ENCODE results near the gene MAN1C1. TPM values are rescaled to one million over a fixed set of nuclear protein-coding genes. Genes with fewer than 3 reads are reported as not detected.
A peak's percentile ranks its signal among the peaks of the same experiment; 100 is the strongest.

The MAN1C1 gene
- total RNA-seq, 1 experiment from 2014 or later, result 9.3 TPM

DNA sequence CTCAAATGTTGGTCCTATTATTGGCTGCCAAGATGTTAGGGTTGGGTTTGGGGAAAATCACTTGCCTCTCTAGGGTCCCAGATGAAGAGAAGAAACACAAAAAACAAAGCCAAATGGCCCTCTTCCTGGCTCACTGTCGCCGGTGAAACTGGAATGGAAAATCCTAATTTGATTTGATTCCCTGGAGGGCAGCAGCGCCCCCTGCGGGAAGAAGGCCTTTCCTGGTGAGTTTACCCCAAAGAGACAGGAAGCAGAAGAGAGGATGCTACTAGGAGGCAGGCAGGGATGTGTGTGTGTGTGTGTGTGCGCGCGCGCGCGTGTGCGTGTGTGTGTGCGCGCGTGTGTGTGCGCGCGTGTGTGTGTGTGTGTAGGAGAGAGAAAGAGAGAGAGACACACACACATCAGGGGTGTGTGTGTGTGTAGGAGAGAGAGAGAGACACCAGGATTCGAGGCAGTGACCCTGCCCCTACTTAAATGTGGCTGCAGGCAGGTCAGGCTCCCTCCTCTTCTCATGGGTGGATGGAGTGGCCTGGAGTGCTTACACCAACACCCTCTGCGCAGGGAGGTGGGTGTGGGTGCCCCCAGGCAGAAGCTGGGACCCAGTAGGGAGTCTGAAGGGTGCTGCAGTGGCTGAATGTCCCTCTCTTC lies 180.3 kb downstream of the MAN1C1 start:
- no CpG with 5 or more reads among the region's 19 CpGs for WGBS (ENCODE audit: extremely low coverage, insufficient read length, low lambda C conversion rate)
- Histone ChIP-seq H3K18ac (ENCODE audit: insufficient read length, low read depth, low read length) (no peak overlapping the region), H2BK15ac (ENCODE audit: low read depth, low read length) (no peak overlapping the region), H4K91ac (ENCODE audit: insufficient read length, low read depth, low read length) (no peak overlapping the region), H4K5ac (ENCODE audit: insufficient read length, low read depth, low read length) (no peak overlapping the region), H2BK12ac (ENCODE audit: insufficient read length, low read depth, low read length) (no peak overlapping the region), H3K9me3 (ENCODE audit: control insufficient read depth, low read depth, low read length) (no peaks in the 10 kb centered on the region), H3K4ac (ENCODE audit: low read depth, low read length) (no peak overlapping the region), H3K27me3 (ENCODE audit: insufficient read depth, low read length) (no peaks in the 10 kb centered on the region), H3K56ac (ENCODE audit: insufficient read length, low read depth, low read length) (no peak overlapping the region), H2BK120ac (ENCODE audit: low read depth, low read length, poor library complexity, severe bottlenecking) (no peak overlapping the region), H3K79me1 (ENCODE audit: insufficient read depth, low read depth, low read length, poor library complexity, severe bottlenecking) (no peaks in the 10 kb centered on the region), H2BK20ac (ENCODE audit: low read depth, low read length, poor library complexity, severe bottlenecking) (no peak overlapping the region), H3K23me2 (ENCODE audit: insufficient read length, low read depth, low read length, poor library complexity, severe bottlenecking) (peaks cover 6% of the 10 kb centered on the region), H3K14ac (ENCODE audit: insufficient read depth, low read length) (no peak overlapping the region), H3K4me1 (ENCODE audit: insufficient read depth, low read length) (no peaks in the 10 kb centered on the region), H4K8ac (replicated peaks; ENCODE audit: insufficient read length, low read depth, low read length) (no peak overlapping the region), H3K23ac (ENCODE audit: insufficient read length, low read depth, low read length) (no peak overlapping the region), H2BK5ac (ENCODE audit: insufficient read length, low read length) (no peak overlapping the region), H3K27ac (ENCODE audit: insufficient read length, low read depth, low read length) (no peak overlapping the region), H3T11ph (ENCODE audit: low read length) (no peak overlapping the region), H2AFZ (ENCODE audit: low read length) (peak overlapping the region; percentile 46), H3K79me2 (ENCODE audit: insufficient read depth, low read length) (no peaks in the 10 kb centered on the region), H3K9ac (ENCODE audit: extremely low read depth, insufficient read length, low read length) (no peak overlapping the region), H4K20me1 (ENCODE audit: control insufficient read depth, insufficient read depth, insufficient read length) (no peaks in the 10 kb centered on the region), H3K4me2 (ENCODE audit: insufficient read depth, insufficient read length, low read length) (no peak overlapping the region), H2AK5ac (ENCODE audit: insufficient read length, low read length) (no peak overlapping the region)
- Mint-ChIP-seq H3K36me3 (ENCODE audit: insufficient read depth in 1 of 3, low read depth in 3 of 3) (peaks cover 1 to 11% (median 3%) of the 10 kb centered on the region in 3 experiments; a peak in 4 of 7 replicates), H3K9me3 (no peaks in the 10 kb centered on the region; a peak in 1 of 5 replicates), H3K27ac (peak overlapping the region in 1 of 3 experiments; percentile 87; a peak in 3 of 7 replicates), H3K27me3 (ENCODE audit: low read depth) (peaks cover 5% of the 10 kb centered on the region), H3K4me3 (peak overlapping the region in 1 of 2 experiments; percentile 5; a peak in 1 of 5 replicates), H3K4me1 (peaks cover 22 to 32% of the 10 kb centered on the region in 2 experiments)
- TF ChIP-seq, protein P1, sequence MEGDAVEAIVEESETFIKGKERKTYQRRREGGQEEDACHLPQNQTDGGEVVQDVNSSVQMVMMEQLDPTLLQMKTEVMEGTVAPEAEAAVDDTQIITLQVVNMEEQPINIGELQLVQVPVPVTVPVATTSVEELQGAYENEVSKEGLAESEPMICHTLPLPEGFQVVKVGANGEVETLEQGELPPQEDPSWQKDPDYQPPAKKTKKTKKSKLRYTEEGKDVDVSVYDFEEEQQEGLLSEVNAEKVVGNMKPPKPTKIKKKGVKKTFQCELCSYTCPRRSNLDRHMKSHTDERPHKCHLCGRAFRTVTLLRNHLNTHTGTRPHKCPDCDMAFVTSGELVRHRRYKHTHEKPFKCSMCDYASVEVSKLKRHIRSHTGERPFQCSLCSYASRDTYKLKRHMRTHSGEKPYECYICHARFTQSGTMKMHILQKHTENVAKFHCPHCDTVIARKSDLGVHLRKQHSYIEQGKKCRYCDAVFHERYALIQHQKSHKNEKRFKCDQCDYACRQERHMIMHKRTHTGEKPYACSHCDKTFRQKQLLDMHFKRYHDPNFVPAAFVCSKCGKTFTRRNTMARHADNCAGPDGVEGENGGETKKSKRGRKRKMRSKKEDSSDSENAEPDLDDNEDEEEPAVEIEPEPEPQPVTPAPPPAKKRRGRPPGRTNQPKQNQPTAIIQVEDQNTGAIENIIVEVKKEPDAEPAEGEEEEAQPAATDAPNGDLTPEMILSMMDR (conservative IDR thresholded peaks at IDR 0.05), result peak; percentile 89
- DNase-seq, result peak; percentile 86
